ENCODE measurements around the gene EZH1.
A peak's percentile ranks its signal among the peaks of the same experiment; 100 is the strongest.

The EZH1 gene

GRCh38 chr17:42751628-42752027 lies 6.8 kb upstream of the EZH1 start:
- Histone ChIP-seq H3K4me3 (no peak overlapping the region), H3K27ac (peak overlapping the region in 1 of 2 donors; percentile 84)
- DNase-seq (ENCODE audit: low spot score) = no peak
- no peak for TF ChIP-seq CTCF (IDR thresholded peaks at IDR 0.05)

- no peak for TF ChIP-seq CTCF (IDR thresholded peaks at IDR 0.05)
- no peak overlapping the region for H3K4me3 ChIP-seq
- H3K27ac ChIP-seq = peak overlapping the region in 1 of 2 donors; percentile 84
- DNase-seq (ENCODE audit: low spot score) = no peak
These were observed 6.0 kb upstream of the EZH1 start for GRCh38 chr17:42750739-42751344.

- Histone ChIP-seq H3K4me3 (no peak overlapping the region), H3K27ac (peak overlapping the region in 1 of 2 donors; percentile 84)
- no peak for DNase-seq (ENCODE audit: low spot score)
- no peak for TF ChIP-seq CTCF (IDR thresholded peaks at IDR 0.05)
These were observed 4.3 kb upstream of the EZH1 start for GRCh38 chr17:42748908-42749798.

- no peak for DNase-seq (ENCODE audit: low spot score)
- H3K4me3 ChIP-seq = no peak overlapping the region
- no peak for TF ChIP-seq CTCF (IDR thresholded peaks at IDR 0.05)
- H3K27ac ChIP-seq = peak overlapping the region in 1 of 2 donors; percentile 84
These were observed 3.5 kb upstream of the EZH1 start for GRCh38 chr17:42748202-42748907.

- peak overlapping the region; percentile 96 for H3K4me3 ChIP-seq
- H3K27ac ChIP-seq = peak overlapping the region; percentile 92 to 98
- peak; percentile 82 for DNase-seq (ENCODE audit: low spot score)
These were observed 496 bp downstream of the EZH1 start for GRCh38 chr17:42744283-42744805.

More at GRCh38 chr17:42744283-42744805, 496 bp downstream of the EZH1 start:
- TF ChIP-seq CTCF (IDR thresholded peaks at IDR 0.05) = no peak
